Measurements from ENCODE around the gene RADIL.

Gene RADIL

GRCh38 chr7:4904346-4904745, 20.8 kb upstream of the RADIL start:
- no peak for TF ChIP-seq TAF1 (IDR thresholded peaks at IDR 0.05; ENCODE audit: borderline replicate concordance, insufficient read depth, low read length)
- TF ChIP-seq POLR2AphosphoS5 (IDR thresholded peaks at IDR 0.05; ENCODE audit: low read depth, low read length): no peak
- no peak for TF ChIP-seq REST (IDR thresholded peaks at IDR 0.05; ENCODE audit: insufficient read depth in 1 of 2, low read depth in 2 of 2, low read length in 2 of 2)
- no peak for TF ChIP-seq SIN3A (IDR thresholded peaks at IDR 0.05; ENCODE audit: borderline replicate concordance, insufficient read depth, low read length)
- no peak for TF ChIP-seq FOXP2 (optimal IDR thresholded peaks at IDR 0.05; ENCODE audit: borderline replicate concordance, extremely low read depth, extremely low read length, insufficient read depth)

- no peak for TF ChIP-seq SIN3A (IDR thresholded peaks at IDR 0.05; ENCODE audit: borderline replicate concordance, insufficient read depth, low read length)
- no peak for TF ChIP-seq REST (IDR thresholded peaks at IDR 0.05; ENCODE audit: insufficient read depth in 1 of 2, low read depth in 2 of 2, low read length in 2 of 2)
- TF ChIP-seq TAF1 (IDR thresholded peaks at IDR 0.05; ENCODE audit: borderline replicate concordance, insufficient read depth, low read length): no peak
- no peak for TF ChIP-seq FOXP2 (optimal IDR thresholded peaks at IDR 0.05; ENCODE audit: borderline replicate concordance, extremely low read depth, extremely low read length, insufficient read depth)
- no peak for TF ChIP-seq POLR2AphosphoS5 (IDR thresholded peaks at IDR 0.05; ENCODE audit: low read depth, low read length)
Observed at GRCh38 chr7:4895766-4896165, 12.2 kb upstream of the RADIL start.

- TF ChIP-seq FOXP2 (optimal IDR thresholded peaks at IDR 0.05; ENCODE audit: borderline replicate concordance, extremely low read depth, extremely low read length, insufficient read depth) (no peak), SIN3A (IDR thresholded peaks at IDR 0.05; ENCODE audit: borderline replicate concordance, insufficient read depth, low read length) (no peak)
Observed at GRCh38 chr7:4894482-4894881, 11.0 kb upstream of the RADIL start.

- TF ChIP-seq FOXP2 (optimal IDR thresholded peaks at IDR 0.05; ENCODE audit: borderline replicate concordance, extremely low read depth, extremely low read length, insufficient read depth) (no peak), REST (IDR thresholded peaks at IDR 0.05; ENCODE audit: insufficient read depth in 1 of 2, low read depth in 2 of 2, low read length in 2 of 2) (no peak), SIN3A (IDR thresholded peaks at IDR 0.05; ENCODE audit: borderline replicate concordance, insufficient read depth, low read length) (no peak), POLR2AphosphoS5 (IDR thresholded peaks at IDR 0.05; ENCODE audit: low read depth, low read length) (no peak), TAF1 (IDR thresholded peaks at IDR 0.05; ENCODE audit: borderline replicate concordance, insufficient read depth, low read length) (no peak)
Observed at GRCh38 chr7:4893929-4894475, 10.5 kb upstream of the RADIL start.

GRCh38 chr7:4889682-4890081, 6.2 kb upstream of the RADIL start:
- TF ChIP-seq FOXP2 (optimal IDR thresholded peaks at IDR 0.05; ENCODE audit: borderline replicate concordance, extremely low read depth, extremely low read length, insufficient read depth) (no peak), TAF1 (IDR thresholded peaks at IDR 0.05; ENCODE audit: borderline replicate concordance, insufficient read depth, low read length) (no peak), SIN3A (IDR thresholded peaks at IDR 0.05; ENCODE audit: borderline replicate concordance, insufficient read depth, low read length) (no peak), POLR2AphosphoS5 (IDR thresholded peaks at IDR 0.05; ENCODE audit: low read depth, low read length) (no peak), REST (IDR thresholded peaks at IDR 0.05; ENCODE audit: insufficient read depth in 1 of 2, low read depth in 2 of 2, low read length in 2 of 2) (no peak)
